CD4-positive, alpha-beta T cell treated with Interferon alpha-2 for 1 hour (primary cell): ENCODE measurements around the gene DRD2.
"Not testable (repeated sequence)": the region's sequence is repeated elsewhere in the genome, so short reads cannot be mapped to it uniquely, and the experiment has no call there.

Experiments used
- DNase-seq, 2 donors: peaks; one replicate each; pipeline ENCODE4 v3.0.0-alpha.2; 2020 to 2022

The DRD2 gene

DNA sequence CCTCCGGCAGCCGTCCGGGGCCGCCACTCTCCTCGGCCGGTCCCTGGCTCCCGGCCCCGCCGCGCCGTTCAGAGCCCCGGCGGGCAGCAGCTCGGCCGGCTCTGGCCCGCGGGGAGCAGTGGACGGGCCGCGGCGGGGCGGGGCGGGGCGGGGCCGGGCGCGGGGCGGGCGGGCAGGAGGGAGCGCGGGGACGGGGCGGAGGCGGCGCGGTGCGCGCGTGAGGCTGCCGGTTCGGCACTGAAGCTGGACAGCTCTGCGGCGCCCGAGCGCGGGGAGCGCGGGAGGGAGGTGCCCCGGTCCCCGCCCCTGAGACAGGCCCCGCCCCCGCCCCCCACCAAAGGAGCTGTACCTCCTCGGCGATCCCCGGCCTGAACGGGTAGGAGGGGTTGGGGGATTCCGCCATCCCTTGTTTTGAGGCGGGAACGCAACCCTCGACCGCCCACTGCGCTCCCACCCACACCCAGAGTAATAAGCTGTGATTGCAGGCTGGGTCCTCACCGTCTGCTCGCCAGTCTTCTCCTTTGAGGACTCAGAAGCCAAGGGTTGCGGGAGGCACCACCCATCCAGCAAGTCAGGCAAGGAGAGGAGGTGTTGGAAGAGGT is at the start of gene DRD2:
DRD2 (minus strand) TSS at position 239 of the 602 bp plus-strand sequence. CDS start 50,747 bp downstream, outside the sequence.
- no peak for DNase-seq

DNA sequence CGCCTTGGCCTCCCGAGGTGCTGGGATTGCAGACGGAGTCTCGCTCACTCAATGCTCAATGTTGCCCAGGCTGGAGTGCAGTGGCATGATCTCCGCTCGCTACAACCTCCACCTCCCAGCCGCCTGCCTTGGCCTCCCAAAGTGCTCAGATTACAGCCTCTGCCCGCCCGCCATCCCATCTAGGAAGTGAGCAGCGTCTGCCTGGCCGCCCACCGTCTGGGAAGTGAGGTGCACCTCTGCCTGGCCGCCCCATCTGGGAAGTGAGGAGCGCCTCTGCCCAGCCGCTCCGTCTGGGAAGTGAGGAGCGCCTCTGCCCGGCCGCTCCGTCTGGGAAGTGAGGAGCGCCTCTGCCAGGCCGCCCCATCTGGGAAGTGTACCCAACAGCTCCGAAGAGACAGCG is 48.7 kb upstream of the DRD2 start:
- not testable (repeated sequence) for DNase-seq

DNA sequence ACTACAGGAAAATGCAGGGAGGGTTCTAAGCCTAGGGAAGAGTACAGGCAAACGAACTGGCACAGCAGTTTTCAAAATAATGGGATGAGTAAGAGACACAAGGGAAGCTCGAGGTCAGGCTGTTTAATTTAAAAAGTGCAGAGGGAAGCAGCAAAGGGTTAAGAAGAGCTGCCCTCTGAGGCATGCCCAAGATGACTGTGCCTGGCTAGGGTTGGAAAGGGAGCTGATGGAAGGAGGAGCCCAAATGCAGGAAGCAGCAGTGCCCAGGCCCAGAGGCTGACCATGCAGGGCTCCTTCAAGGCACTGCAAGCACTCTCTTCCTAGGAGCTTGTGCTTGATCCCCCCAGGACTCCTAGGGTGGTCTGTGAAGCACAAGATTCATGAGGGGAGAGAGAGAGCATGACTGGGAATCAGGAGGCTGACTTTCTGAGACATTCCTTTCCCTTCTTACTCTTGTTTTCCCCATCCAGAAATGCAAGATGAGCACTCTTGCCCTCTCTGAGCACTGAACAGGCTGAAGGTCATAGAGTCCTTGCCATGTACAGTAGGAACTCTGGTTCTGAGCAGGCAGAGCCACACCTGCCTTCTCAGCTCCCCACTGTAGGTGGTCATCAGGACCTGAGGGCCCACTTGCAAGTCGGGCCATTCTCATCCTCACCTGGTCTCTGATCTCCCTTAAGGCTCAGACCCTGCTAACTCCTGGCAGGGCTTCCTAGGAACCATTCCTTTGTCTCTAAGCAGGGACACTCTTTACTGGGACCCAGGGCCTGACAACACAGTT is 46.7 kb upstream of the DRD2 start:
- no peak for DNase-seq

DNA sequence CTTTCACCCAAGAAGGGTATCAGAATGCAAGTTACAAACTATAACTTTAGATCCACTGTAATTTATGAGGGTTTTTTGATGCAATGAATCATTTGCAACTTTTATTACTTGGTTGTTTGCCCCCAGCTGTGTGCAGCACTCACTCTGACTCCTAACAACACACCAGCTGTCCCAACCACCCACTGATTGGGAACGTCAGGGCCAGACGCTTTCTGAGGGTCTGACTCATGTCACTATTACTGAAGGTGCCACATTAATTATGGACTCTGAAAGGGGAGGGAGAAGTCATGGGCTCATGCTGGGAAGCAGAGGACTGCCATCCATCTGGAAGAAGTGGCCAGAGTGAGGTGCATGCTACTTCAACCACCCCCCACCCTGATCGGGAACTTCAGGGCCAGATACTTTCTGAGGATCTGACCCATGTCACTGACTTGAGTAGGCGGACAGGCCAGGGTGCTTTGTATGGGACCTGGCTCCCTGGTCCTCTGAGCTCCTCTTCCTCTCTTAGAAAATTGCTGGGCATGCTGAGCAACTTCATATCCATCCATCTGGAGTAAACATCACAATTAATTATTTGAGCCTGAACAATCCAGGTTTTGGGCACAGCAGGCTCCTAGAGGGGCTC is 44.9 kb upstream of the DRD2 start:
- DNase-seq: no peak

DNA sequence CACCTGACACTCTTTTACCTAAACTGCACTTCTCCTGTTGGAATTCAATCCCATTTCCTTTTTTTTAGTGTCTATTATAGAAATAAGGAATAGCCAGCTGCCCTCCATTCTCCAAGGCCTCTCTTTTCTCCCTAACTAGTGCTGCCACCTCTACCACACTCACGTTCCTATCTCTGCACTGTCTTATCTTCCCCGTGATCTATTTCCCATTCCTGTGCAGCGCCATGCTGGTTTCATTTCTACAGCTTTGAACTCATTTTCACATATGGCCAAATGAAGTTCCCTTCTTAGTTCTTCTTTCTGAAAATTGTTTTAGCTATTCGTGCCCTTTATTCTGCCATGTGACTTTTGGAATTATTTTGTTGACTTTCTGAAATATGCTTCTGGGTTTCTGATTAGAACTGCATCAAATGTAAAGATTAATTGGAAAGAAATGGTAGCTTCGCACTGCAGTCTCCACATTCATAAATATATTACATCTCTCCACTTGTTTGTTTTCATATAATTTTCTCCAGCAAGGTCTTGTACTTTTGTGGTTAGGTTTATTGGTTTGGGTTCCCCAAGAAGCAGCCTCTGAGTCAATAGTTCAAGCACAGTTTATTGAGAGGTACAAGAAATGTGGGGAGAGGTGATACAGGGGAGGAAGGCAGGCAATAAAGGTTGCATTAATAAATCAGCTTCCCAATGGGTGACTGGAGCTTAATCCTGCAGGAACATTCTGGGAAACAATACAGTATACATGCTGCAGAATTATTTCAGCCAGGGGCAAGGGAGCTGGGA is 43.7 kb upstream of the DRD2 start:
- no peak for DNase-seq

- no peak for DNase-seq
These were observed 42.2 kb upstream of the DRD2 start for GRCh38 chr11:113517361-113517760.

DNA sequence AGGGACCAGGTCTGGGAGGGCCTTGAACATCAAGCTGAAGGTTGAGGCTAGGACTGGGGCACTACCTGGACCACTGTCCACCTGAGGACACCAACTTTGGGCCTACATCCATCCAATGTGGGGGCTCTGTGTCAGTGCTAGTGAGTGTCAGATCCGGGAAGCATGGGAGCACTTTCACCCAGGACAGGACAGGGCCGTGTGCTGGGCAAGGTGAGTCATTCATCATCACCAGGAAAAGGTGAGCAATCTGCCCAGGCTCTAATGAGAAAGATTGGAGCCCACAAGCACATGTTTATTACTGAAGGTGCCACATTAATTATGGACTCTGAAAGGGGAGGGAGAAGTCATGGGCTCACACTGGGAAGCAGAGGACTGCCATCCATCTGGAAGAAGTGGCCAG is 39.7 kb upstream of the DRD2 start:
- DNase-seq: no peak

- DNase-seq: no peak
These were observed 32.1 kb upstream of the DRD2 start for GRCh38 chr11:113507341-113507740.

DNA sequence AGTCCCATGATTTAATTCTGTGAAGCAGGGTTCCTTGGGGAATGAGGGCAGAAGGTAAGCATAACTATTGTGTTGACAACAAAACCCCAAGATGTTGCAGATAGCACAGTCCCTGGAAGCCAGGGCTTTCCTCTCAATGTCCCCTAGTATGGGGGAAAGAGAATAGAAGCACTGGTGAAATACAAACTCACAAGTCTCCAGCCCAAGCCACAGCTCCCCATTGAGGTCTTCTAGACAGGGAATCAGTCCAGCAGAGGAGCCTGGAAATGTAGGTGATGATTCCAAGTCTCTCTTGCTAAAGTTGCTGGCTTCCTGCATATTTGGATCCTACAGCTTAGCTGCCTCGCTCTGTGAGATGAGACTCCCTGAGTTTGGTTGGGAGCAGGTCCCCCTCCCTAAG is 31.7 kb upstream of the DRD2 start:
- no peak for DNase-seq

DNA sequence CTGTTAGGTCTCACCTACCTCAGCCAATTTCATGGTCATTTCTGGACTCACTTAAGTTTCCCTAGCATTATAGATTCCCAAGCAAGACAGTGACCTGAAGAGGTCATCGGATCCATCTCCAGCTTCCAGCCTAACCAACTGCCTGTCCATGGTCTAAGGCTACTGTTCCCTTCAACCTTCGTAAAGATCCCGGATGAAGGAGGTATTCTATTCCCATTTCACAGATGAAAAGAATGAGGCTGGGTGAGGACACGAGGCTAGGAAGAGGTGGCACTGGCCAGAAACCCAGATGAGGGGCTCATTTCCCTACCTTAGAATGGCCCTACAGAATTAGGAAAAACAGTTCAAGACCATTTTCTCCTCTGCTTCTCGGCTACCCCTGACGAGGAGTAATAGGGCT is 31.3 kb upstream of the DRD2 start:
- no peak for DNase-seq

- no peak for DNase-seq
These were observed 30.6 kb upstream of the DRD2 start for GRCh38 chr11:113505541-113506375.

GRCh38 chr11:113505046-113505445 is 29.8 kb upstream of the DRD2 start:
- DNase-seq: no peak

DNA sequence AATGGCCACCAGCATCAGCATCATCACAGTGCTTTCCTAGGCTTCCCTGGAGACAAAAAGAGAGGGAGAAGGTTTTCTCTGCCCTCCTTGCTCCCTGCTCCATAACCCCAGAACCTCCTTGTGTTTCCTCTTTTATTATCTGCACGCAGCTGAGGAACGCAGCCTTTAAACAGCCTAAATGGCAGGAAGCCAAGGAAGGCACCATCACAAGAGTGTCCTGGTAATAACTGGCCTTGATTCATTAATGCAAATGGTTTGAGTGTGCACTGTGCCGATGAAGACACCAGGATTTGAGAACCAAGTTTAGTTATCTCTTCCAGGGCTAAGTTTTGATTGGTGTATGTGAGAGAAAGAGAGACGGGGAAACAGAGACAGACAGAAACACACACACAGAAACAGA is 29.4 kb upstream of the DRD2 start:
- DNase-seq: no peak

DNA sequence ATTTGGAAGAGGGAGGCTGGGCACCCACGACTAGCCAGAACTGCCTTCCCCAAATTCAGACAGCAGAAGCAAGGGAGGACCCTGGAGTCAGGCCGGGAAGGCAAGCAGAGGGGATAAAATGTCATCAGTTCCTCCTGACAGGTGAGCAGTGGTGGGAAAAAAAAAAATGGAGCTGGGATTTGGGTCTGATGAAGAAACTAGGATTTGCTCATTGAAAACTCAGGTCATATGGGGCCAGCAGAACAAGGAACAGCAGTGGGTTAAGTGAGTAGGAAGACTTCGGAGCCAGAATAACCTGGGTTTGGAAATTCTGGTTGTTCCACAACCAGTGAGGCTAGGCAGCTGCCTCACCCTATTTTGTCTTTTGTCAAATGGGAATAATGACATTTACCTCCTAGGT is 28.9 kb upstream of the DRD2 start:
- DNase-seq: no peak

DNA sequence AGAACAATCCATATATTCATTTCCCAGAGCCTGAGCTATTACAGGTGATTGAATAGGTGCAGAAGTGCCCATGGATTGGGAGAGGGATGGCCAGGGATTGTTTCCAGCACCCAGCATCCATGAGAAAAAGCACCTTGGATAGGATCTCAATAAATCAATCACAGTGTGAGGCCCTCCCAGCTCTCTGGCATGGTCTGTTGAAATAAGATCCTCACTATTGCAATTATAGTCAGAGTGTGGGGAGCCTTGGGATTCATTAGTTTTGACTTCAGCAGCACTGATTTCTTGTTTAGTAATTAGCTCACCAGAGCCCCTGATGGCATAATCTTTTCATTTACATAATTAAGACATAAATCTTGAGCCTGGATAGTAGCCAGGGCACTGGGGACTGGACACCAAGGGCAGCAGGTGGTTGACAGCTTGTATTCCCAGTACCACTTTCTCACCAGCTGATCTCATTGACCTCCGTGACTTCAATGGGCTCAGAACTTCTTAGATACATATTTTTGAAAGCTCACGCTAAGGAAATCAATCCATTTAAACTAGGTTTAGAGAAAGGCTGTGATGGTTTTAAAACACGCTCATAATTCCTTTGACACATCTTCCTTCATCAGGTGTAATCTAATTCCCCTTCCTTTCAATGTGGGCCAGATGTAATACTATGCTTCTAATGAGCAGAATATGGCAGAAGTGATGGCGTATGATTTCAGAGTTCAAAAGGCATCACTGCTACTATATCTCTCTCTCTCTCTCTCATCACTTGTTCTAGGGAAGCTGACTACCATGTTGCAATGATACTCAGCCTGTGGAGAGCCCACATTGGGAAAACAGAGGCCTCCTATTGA is 22.1 kb upstream of the DRD2 start:
- DNase-seq: no peak

DNA sequence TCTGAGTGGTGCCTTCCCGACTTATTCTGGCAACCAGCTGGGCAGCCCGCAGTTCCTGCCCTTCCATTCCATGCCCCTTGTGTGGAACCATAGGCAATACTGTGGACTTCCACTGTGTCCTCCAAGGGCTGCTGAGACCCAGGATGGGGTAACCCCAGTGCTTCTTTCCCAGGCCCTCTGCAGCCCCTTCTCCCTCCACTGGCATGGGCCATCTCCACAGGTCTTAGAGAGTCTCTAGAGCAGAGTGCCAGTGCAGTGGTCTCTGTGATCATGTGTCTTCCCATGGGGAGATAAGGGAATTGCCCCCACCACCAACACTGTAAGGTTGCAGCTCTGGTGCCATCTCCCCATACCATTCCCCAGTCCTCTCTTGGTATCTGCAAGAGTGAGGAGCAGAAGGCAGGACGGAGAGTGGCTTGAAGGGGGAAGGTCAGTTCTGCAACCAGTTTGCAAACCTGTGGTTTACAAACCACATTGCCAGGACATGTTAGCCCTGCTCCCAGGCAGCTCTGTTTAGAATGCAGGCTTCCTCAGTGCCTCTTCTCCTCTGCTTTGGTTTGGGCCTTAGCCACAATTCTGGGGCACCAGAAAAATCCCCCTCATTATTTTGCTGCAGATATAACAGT is 20.9 kb upstream of the DRD2 start:
- no peak for DNase-seq

- DNase-seq: no peak
These were observed 18.8 kb upstream of the DRD2 start for GRCh38 chr11:113494021-113494420.

- DNase-seq: no peak
These were observed 18.0 kb upstream of the DRD2 start for GRCh38 chr11:113493206-113493605.

GRCh38 chr11:113488931-113489351 is 13.7 kb upstream of the DRD2 start:
- no peak for DNase-seq

DNA sequence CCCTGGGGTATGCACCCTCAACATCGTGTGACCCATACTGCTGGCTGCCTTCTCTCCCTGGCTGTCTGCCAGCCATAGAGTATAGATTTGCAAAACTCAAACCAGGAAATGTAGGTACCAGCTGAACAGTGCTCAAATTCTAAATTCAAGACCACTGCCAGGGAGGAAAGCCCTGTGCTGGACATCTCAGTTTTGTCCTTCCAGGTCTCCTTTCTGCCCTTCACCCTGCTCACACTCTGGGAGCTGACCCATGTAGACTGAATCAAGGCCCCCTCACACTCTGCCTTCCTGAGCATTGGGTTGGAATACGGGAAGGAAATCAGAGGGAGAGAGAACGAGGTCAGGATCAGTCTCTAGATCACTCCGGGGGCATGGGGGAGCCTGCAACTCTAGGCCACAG is 12.4 kb upstream of the DRD2 start:
- no peak for DNase-seq

GRCh38 chr11:113484223-113484622 is 9.0 kb upstream of the DRD2 start:
- DNase-seq: no peak
